ENCODE measurements around the gene OR52E5.

OR52E5 gene

DNA sequence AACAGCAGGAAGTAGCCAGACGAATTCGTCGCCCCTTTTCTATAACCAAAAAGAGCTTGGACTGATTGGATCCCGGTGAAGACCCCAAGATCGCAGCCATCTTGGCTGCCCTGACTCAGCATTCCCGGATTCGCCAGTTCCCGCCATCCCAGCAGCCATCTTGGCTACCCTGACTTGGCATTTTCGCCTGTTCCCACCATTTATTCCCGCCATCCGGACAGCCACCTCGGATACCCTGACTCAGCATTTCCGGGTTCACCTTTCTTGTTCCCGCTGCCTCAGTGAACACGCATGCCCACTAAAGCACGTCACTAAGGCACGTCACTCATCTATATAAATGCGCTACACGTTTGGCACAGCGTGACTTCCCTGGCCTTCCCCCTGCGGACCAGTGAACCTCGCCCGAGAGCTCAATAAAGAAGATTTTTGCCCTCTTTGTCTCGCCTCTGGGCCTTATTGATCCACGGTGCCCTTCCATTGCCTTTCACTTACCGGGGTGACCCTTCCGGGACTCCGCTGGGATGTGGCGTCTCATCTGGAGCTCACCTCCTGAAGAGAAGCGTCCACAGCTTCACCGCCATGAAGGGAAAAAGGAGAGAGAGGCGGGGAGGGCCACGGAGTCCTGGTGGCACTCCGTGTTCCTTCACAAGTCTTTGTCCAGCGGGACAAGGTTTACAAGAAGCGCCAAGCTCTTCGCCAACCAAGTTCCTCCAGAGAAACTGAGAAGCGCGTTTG is 45.0 kb downstream of the OR52E5 start:
- no peak for DNase-seq

DNA sequence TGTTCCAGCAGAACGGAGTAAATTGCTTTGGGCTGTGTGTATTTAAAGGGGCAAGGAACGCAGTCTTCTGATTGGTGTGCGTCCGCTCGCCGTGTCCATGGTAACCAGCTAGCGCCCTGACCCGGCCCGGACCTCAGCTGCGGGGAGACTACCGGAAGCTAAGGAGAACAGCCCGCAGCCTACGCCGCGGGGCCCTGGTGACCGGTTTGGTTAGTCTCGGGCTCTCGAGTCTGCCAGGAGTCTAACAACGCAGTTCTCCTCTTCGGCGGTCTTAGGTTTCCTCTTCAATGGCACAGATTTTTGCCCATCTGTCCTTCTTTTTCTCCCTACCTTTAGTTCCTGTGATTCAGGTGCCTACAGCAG is 45.6 kb downstream of the OR52E5 start:
- no peak for DNase-seq

DNA sequence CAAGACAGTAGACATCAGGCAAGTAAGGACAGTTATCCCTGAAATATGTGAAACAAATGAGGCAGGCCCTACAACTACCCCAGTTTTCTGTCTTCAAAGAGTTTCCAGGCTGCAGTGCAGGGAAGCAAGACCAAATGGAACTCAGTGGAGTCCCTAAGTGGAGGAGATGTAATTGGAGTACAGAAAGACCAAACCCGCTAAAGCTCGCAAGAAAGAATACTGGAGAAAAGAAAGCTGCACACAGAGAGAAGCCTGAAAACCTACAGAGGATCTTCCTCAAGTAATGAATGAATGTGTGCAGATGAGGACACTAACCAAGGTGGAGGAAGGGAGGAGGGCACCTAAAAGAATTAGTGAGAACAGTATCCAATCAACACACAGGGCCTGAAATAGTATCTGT is 47.7 kb downstream of the OR52E5 start:
- no peak for DNase-seq

DNA sequence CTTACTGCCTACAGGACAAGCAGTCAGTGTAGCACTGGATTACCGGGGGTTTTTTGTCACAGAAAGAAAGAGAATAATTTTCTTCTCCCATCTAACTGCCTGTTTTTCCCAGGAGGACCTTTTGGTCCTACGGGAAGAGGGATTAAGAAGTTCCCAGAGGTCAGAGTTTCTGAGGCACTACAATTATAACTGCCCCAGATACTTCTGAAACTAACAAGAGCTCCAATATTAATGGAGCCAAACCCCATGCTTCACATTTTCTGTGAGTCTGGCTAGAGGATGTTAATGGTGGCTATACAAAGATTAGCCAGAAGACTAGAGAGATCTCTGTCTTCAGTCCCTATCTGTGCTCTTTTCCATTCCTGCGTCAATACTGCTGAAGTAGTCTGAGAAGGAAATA is 48.9 kb downstream of the OR52E5 start, which contains the start of gene OR56A3:
Gene OR56A3 (plus strand): TSS at position 301 of the 400 bp plus-strand sequence. CDS start 5,096 bp downstream, outside the sequence.
- no peak for DNase-seq

Data from activated gamma-delta T cell (primary cell).